Kasumi-1 (cell line): Measurements from ENCODE around the gene TTLL7.
"Not testable (repeated sequence)": the region's sequence is repeated elsewhere in the genome, so short reads cannot be mapped to it uniquely, and the experiment has no call there.

Source experiments
- DNase-seq, 2 experiments: peaks; one replicate each; lab custom pipeline; 2025; lab: John Stamatoyannopoulos, UW

The TTLL7 gene

GRCh38 chr1:83996621-83997020 lies 2.3 kb downstream of the TTLL7 start:
- DNase-seq: no peak

GRCh38 chr1:83996191-83996590 lies 2.7 kb downstream of the TTLL7 start:
- no peak for DNase-seq

- DNase-seq: no peak
These were observed 3.3 kb downstream of the TTLL7 start for GRCh38 chr1:83995649-83996048.

- no peak for DNase-seq
These were observed 4.8 kb downstream of the TTLL7 start for GRCh38 chr1:83994111-83994510.

- DNase-seq: no peak
These were observed 8.2 kb downstream of the TTLL7 start for GRCh38 chr1:83990734-83991133.

GRCh38 chr1:83985048-83985447 lies 13.9 kb downstream of the TTLL7 start:
- DNase-seq: no peak

- not testable (repeated sequence) for DNase-seq
These were observed 15.0 kb downstream of the TTLL7 start for GRCh38 chr1:83983918-83984317.

- no peak for DNase-seq
These were observed 20.9 kb downstream of the TTLL7 start for GRCh38 chr1:83978056-83978455.

GRCh38 chr1:83976920-83977319 lies 22.0 kb downstream of the TTLL7 start:
- no peak for DNase-seq

- no peak for DNase-seq
These were observed 28.1 kb downstream of the TTLL7 start for GRCh38 chr1:83970802-83971201.

GRCh38 chr1:83970114-83970513 lies 28.8 kb downstream of the TTLL7 start:
- no peak for DNase-seq

GRCh38 chr1:83967336-83967735 lies 31.6 kb downstream of the TTLL7 start:
- DNase-seq: no peak

- no peak for DNase-seq
These were observed 34.8 kb downstream of the TTLL7 start for GRCh38 chr1:83964153-83964552.

GRCh38 chr1:83961571-83962295 lies 37.2 kb downstream of the TTLL7 start:
- DNase-seq: no peak

GRCh38 chr1:83960669-83961277 lies 38.2 kb downstream of the TTLL7 start:
- no peak for DNase-seq

- no peak for DNase-seq
These were observed 39.0 kb downstream of the TTLL7 start for GRCh38 chr1:83959824-83960498.

- no peak for DNase-seq
These were observed 40.2 kb downstream of the TTLL7 start for GRCh38 chr1:83958704-83959103.

GRCh38 chr1:83954166-83954823 lies 44.6 kb downstream of the TTLL7 start:
- DNase-seq: no peak

- no peak for DNase-seq
These were observed 48.7 kb downstream of the TTLL7 start for GRCh38 chr1:83950106-83950661.

- DNase-seq: no peak
These were observed 56.0 kb downstream of the TTLL7 start for GRCh38 chr1:83942914-83943313.

- no peak for DNase-seq
These were observed 64.4 kb downstream of the TTLL7 start for GRCh38 chr1:83934550-83934949.

- no peak for DNase-seq
These were observed 66.2 kb downstream of the TTLL7 start for GRCh38 chr1:83932693-83933092.
